Measurements from ENCODE around the gene GLG1.

GLG1 gene

GRCh38 chr16:74485916-74486315 is 121.0 kb downstream of the GLG1 start:
- no peak overlapping the region for H3K4me3 ChIP-seq (ENCODE audit: low read length)
- H3F3A ChIP-seq (ENCODE audit: control insufficient read depth, insufficient read depth): no peaks in the 10 kb centered on the region
- H3K27me3 ChIP-seq (ENCODE audit: control insufficient read depth, low read length): no peaks in the 10 kb centered on the region
- no peaks in the 10 kb centered on the region for H3K9me2 ChIP-seq (replicated peaks; ENCODE audit: control insufficient read depth, low read length)
- H3K4me2 ChIP-seq (ENCODE audit: low read length): no peak overlapping the region
- no peaks in the 10 kb centered on the region for H3K4me1 ChIP-seq (ENCODE audit: control insufficient read depth, low read length)
- no peaks in the 10 kb centered on the region for H4K20me1 ChIP-seq (ENCODE audit: control insufficient read depth, insufficient read depth, low read depth, low read length)
- no peaks in the 10 kb centered on the region for H3K9me3 ChIP-seq (ENCODE audit: control insufficient read depth, insufficient read depth, low read length)
- no peaks in the 10 kb centered on the region for H3K79me2 ChIP-seq (ENCODE audit: control insufficient read depth, low read length)
- peaks cover 43% of the 10 kb centered on the region for H3K36me3 ChIP-seq (ENCODE audit: control insufficient read depth, low read length)
- H3K27ac ChIP-seq (ENCODE audit: low read depth, low read length): no peak overlapping the region
- TF ChIP-seq EZH2phosphoT487 (IDR thresholded peaks at IDR 0.05; ENCODE audit: borderline replicate concordance, low read length) (no peak), CTCF (IDR thresholded peaks at IDR 0.05; ENCODE audit: low read depth, low read length, poor library complexity, severe bottlenecking) (no peak)

GRCh38 chr16:74480150-74481029 is 126.5 kb downstream of the GLG1 start:
- Histone ChIP-seq H3K27ac (ENCODE audit: low read depth, low read length) (no peak overlapping the region), H3K9me2 (replicated peaks; ENCODE audit: control insufficient read depth, low read length) (no peaks in the 10 kb centered on the region), H3K4me3 (ENCODE audit: low read length) (no peak overlapping the region), H4K20me1 (ENCODE audit: control insufficient read depth, insufficient read depth, low read depth, low read length) (no peaks in the 10 kb centered on the region), H3F3A (ENCODE audit: control insufficient read depth, insufficient read depth) (no peaks in the 10 kb centered on the region; the same call in 1 of the 2 replicates), H3K79me2 (ENCODE audit: control insufficient read depth, low read length) (no peaks in the 10 kb centered on the region), H3K36me3 (ENCODE audit: control insufficient read depth, low read length) (peaks cover 42% of the 10 kb centered on the region), H3K9me3 (ENCODE audit: control insufficient read depth, insufficient read depth, low read length) (no peaks in the 10 kb centered on the region), H3K4me2 (ENCODE audit: low read length) (no peak overlapping the region), H3K27me3 (ENCODE audit: control insufficient read depth, low read length) (no peaks in the 10 kb centered on the region), H3K4me1 (ENCODE audit: control insufficient read depth, low read length) (no peaks in the 10 kb centered on the region)
- TF ChIP-seq EZH2phosphoT487 (IDR thresholded peaks at IDR 0.05; ENCODE audit: borderline replicate concordance, low read length) (no peak), CTCF (IDR thresholded peaks at IDR 0.05; ENCODE audit: low read depth, low read length, poor library complexity, severe bottlenecking) (no peak)

- no peak overlapping the region for H3K27ac ChIP-seq (ENCODE audit: low read depth, low read length)
- no peaks in the 10 kb centered on the region for H3K9me2 ChIP-seq (replicated peaks; ENCODE audit: control insufficient read depth, low read length)
- H3K4me2 ChIP-seq (ENCODE audit: low read length): no peak overlapping the region
- TF ChIP-seq EZH2phosphoT487 (IDR thresholded peaks at IDR 0.05; ENCODE audit: borderline replicate concordance, low read length) (no peak), CTCF (IDR thresholded peaks at IDR 0.05; ENCODE audit: low read depth, low read length, poor library complexity, severe bottlenecking) (no peak)
- H3K27me3 ChIP-seq (ENCODE audit: control insufficient read depth, low read length): no peaks in the 10 kb centered on the region
- H3K9me3 ChIP-seq (ENCODE audit: control insufficient read depth, insufficient read depth, low read length): no peaks in the 10 kb centered on the region
- no peaks in the 10 kb centered on the region for H4K20me1 ChIP-seq (ENCODE audit: control insufficient read depth, insufficient read depth, low read depth, low read length)
- H3F3A ChIP-seq (ENCODE audit: control insufficient read depth, insufficient read depth): no peaks in the 10 kb centered on the region; the same call in 1 of the 2 replicates
- no peaks in the 10 kb centered on the region for H3K79me2 ChIP-seq (ENCODE audit: control insufficient read depth, low read length)
- no peaks in the 10 kb centered on the region for H3K4me1 ChIP-seq (ENCODE audit: control insufficient read depth, low read length)
- H3K4me3 ChIP-seq (ENCODE audit: low read length): no peak overlapping the region
- peaks cover 40% of the 10 kb centered on the region for H3K36me3 ChIP-seq (ENCODE audit: control insufficient read depth, low read length)
These were observed 129.7 kb downstream of the GLG1 start for GRCh38 chr16:74477226-74477625.

All from DOHH2 (cell line).